NOMO-1 treated with DMSO at 0.1 percent for 48 hours (cell line): ENCODE results near the gene UBAC1.

ENCODE experiments used
- DNase-seq: peaks from one replicate; lab custom pipeline; 2025; ENCODE audit not compliant: unreplicated experiment; lab: John Stamatoyannopoulos, UW

UBAC1 gene

DNA sequence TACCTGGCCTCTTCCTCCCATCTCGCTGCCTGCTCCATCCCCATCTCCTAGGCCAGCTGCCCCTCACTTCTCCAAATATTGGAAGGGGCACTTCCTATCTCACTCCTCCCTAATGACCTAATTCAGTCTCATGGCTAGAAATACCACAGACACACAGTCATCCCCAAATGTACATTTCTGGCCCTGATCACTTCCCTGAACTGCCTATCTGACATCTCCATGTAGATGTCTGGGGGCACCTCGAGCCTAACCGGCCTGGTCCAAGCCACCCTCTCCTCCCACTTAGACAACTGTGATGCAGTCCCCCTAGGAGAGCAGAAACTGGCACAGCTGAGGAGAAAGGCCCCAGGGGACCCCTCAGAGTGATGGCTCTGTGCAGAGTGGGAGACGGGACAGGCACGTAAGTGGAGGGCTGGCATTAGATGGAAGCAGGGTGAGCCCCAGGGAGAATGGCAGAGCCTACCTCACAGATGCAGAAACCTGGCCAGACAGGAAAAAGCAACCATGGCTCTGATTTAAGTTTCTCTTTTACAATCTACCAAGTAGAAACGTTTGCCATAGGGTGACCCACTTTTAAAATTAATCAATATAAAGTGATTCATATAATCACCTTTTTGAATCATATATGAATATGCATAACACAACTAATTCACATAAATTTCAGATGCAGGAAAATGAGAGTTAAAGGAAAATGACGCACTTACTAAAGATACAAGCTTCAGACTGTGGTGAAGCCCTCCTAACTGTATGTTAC lies 75.9 kb downstream of the UBAC1 start:
- no peak for DNase-seq

DNA sequence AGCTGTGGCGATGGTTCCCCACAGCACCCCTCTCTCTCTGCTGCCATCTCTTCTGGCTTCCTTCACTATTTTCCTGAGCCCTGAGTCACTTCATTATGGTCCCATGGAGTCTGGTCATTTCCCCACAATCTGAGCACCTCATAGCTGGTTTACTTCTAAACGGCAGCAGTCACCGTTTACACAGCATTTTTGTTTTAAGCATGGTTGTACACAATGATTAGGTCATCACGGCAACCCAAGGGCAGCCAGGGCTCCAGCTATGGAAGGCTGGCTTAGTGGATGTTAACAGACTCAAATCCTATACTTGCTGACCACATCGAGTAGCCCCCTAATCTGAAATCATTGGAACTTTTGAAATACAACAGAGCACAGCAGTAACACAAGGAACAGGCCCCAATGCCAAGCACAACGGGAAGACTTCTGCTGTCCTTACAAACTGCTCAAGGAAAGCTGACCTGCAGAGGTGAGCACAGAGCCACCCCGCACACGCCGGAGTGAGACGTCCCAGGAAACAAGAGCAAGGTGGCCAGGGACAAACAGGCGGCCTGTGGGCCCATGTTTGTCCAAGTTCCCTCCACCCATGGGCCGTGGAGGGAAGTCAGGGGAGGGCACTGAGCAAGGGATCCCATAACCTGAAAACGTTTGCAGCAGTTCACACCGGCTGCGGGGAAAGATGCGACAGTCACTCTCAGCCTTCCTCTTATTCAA lies 76.7 kb downstream of the UBAC1 start:
- DNase-seq, result no peak

DNA sequence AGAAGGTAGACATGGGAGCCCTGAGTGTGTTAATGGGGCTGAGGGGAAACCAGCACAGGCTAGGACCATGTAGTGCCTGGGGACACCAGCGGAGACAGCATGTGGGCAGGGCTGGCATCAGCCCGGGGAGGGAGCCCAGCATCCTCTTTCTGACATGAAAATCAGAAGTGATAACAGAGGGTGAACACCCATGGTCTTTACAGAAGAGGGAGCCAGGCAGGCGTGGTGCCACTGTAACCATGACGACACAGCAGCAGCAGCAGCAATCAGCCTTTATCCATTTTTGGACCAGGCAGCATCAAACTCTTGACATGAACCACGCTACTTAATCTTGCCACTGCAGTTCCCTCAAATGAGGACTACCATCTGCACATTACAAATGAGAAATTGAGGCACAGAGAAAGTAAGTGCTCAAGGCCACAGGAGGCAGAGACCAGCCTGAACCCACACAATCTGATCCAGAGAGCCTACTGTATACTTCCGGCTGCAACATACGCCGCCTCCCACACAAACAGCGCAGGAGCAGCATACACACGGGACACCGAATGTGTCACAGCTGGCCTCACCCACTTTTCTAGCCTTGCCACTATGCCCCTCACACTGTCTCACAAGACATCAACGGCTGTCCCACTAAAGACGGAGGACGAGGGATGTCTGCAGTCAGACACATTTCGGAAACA lies 77.6 kb downstream of the UBAC1 start:
- no peak for DNase-seq
